Stomach (tissue), 4 donors: Measurements from ENCODE around the gene FXYD2.

Source experiments
- EP300 ChIP-seq: sonication (generic); formaldehyde crosslinking; IDR thresholded peaks from one replicate; pipeline ENCODE4 v1.6.1; 2017; ENCODE audit warnings: antibody characterized with exemption
- POLR2A ChIP-seq, 4 donors: fragments of 450-650 bp; IDR thresholded peaks; one replicate each; pipeline ENCODE4 v1.6.1; 2016; ENCODE audit warnings: antibody characterized with exemption in 4 of 4, control low read depth in 2 of 4, mild to moderate bottlenecking in 1 of 4, moderate library complexity in 1 of 4
- TF ChIP-seq, protein P1 (sequence below), 7 experiments: fragments of 450-650 bp in 4 of 7; fragments of 200-600 bp in 3 of 7; sonication (generic) in 3 of 7; IDR thresholded peaks; one replicate each; pipeline ENCODE4 v1.5.1; 2016 to 2019; ENCODE audit warnings: antibody characterized with exemption in 7 of 7, control low read depth in 2 of 7, mild to moderate bottlenecking in 1 of 7

GRCh38 chr11:117826832-117827231 is 2.3 kb upstream of the FXYD2 start:
- TF ChIP-seq, protein P1, sequence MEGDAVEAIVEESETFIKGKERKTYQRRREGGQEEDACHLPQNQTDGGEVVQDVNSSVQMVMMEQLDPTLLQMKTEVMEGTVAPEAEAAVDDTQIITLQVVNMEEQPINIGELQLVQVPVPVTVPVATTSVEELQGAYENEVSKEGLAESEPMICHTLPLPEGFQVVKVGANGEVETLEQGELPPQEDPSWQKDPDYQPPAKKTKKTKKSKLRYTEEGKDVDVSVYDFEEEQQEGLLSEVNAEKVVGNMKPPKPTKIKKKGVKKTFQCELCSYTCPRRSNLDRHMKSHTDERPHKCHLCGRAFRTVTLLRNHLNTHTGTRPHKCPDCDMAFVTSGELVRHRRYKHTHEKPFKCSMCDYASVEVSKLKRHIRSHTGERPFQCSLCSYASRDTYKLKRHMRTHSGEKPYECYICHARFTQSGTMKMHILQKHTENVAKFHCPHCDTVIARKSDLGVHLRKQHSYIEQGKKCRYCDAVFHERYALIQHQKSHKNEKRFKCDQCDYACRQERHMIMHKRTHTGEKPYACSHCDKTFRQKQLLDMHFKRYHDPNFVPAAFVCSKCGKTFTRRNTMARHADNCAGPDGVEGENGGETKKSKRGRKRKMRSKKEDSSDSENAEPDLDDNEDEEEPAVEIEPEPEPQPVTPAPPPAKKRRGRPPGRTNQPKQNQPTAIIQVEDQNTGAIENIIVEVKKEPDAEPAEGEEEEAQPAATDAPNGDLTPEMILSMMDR (IDR thresholded peaks at IDR 0.05): no peak
- no peak for TF ChIP-seq POLR2A (IDR thresholded peaks at IDR 0.05)
- no peak for TF ChIP-seq EP300
